GM12872 (cell line): ENCODE results near the gene ADAM19.

Source experiments
- TF ChIP-seq, protein P1 (sequence below): IDR thresholded peaks from 3 replicates; pipeline ENCODE4 v1.5.1; 2011; ENCODE audit warnings: low read depth, mild to moderate bottlenecking, low read length, moderate library complexity; ENCODE audit not compliant: insufficient read depth

ADAM19 gene

GRCh38 chr5:157458835-157459234 is 116.7 kb downstream of the ADAM19 start:
- TF ChIP-seq, protein P1, sequence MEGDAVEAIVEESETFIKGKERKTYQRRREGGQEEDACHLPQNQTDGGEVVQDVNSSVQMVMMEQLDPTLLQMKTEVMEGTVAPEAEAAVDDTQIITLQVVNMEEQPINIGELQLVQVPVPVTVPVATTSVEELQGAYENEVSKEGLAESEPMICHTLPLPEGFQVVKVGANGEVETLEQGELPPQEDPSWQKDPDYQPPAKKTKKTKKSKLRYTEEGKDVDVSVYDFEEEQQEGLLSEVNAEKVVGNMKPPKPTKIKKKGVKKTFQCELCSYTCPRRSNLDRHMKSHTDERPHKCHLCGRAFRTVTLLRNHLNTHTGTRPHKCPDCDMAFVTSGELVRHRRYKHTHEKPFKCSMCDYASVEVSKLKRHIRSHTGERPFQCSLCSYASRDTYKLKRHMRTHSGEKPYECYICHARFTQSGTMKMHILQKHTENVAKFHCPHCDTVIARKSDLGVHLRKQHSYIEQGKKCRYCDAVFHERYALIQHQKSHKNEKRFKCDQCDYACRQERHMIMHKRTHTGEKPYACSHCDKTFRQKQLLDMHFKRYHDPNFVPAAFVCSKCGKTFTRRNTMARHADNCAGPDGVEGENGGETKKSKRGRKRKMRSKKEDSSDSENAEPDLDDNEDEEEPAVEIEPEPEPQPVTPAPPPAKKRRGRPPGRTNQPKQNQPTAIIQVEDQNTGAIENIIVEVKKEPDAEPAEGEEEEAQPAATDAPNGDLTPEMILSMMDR: no peak

GRCh38 chr5:157457391-157457790 is 118.2 kb downstream of the ADAM19 start:
- TF ChIP-seq, protein P1: no peak

DNA sequence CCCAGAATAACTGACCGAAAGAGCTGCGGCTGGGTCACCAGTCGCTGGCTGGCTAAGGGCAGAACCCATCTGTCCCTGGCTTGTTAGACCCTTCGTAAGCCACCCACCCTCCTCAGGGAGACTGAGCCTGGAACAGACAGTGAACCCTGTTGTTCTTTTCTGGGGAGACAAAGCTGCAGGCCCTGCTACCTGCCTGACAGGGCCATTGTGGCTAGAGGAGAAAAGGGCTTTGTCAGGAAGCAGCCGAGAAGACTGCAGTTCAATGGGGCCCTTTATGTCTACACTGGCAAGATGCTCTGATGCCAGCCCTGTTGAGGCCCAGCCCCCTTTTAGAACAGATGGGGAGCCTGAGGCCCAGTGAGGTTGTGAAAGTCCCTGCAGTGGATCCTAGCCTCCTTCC is 119.3 kb downstream of the ADAM19 start:
- TF ChIP-seq, protein P1: no peak

- TF ChIP-seq, protein P1: no peak
Measured at GRCh38 chr5:157455057-157455456, 120.5 kb downstream of the ADAM19 start.

GRCh38 chr5:157454273-157454672 is 121.3 kb downstream of the ADAM19 start:
- TF ChIP-seq, protein P1: no peak

DNA sequence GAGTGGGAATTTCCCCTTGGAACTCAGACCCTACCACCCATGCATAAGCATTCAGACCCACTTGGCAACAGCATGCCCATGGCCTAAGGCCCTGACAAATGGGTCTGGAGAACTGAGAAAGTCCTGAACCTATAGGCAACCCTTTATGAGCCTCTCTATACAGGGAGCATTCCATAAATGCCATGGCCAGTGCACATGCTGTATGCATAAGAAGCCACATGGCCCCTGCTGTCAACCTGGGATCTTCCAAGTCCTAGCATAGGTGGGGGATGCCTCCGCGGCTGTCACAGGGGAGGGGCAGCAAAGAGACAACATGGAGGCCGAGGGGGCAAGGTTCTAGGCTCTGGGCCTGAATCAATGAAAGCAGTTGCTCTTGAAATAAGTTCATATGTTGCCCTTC is 123.8 kb downstream of the ADAM19 start:
- TF ChIP-seq, protein P1: no peak

- TF ChIP-seq, protein P1: no peak
Measured at GRCh38 chr5:157450024-157450423, 125.6 kb downstream of the ADAM19 start.

DNA sequence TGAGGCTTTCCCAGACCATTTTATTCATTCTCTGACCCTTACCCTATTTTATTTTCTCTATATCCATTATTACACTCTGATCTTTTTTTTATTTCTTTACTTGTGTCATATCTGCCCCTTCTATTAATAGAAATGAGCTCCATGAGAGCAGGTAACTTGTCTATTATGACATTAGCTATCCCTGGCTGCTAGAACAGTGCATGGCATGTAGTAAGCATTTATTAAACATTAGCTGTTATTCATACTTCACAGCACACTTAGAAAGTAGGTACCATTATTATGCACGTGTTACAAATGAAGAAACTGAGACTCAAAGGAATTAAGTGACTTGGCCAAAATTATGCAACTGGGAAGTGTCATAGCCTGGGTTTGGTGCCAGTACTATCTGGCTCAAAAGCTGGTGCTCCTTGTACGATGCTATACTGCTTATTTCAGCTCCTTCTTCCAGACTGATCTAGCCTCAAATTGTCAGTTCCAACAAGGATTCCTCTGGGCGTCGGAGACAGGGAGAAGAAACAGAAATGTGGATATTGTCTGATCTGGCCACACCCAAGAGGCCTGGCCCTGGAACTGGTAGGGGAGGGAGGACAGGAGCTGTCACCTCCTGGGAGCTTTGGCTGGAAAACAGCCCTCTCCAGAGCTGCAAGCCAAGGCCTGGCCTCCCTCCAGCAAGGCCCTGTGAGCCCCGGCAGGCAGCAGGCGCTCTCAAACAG is 126.4 kb downstream of the ADAM19 start:
- TF ChIP-seq, protein P1: no peak
